Effector CD4-positive, alpha-beta T cell (primary cell): ENCODE measurements around the gene UXS1.

Experiments
- DNase-seq: peaks from one replicate; pipeline ENCODE4 v3.0.0-alpha.2; 2020

The UXS1 gene

DNA sequence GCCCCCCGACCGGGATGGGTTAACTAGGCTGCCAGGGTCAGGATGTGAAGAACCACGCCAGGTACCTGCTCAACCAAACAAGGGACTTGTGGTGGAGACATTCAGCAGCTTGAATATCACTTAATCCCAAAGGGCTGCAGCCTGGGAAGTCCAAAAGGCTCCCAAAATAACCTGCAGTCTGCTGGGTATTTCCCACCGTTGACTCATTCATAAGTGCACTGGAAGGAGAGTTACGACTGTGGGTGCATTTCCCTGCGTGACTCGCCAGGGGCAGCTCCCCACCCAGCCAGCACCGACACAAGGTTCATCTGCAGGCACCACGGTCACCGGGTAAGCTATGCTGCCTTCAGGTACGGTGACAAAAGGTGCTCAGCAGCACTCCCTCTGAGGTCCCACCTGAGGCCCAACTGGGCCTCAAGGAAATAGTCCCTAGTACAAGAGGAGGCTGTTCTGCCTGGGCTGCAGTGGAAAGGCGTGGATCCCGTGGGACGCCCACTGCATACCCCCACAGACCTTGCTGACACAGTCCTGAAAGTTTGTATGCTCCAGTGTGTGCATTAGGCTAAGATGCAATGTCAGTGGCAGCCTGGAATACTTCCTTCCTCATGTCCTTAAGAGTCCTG lies 86.5 kb downstream of the UXS1 start:
- DNase-seq: peak; percentile 41

DNA sequence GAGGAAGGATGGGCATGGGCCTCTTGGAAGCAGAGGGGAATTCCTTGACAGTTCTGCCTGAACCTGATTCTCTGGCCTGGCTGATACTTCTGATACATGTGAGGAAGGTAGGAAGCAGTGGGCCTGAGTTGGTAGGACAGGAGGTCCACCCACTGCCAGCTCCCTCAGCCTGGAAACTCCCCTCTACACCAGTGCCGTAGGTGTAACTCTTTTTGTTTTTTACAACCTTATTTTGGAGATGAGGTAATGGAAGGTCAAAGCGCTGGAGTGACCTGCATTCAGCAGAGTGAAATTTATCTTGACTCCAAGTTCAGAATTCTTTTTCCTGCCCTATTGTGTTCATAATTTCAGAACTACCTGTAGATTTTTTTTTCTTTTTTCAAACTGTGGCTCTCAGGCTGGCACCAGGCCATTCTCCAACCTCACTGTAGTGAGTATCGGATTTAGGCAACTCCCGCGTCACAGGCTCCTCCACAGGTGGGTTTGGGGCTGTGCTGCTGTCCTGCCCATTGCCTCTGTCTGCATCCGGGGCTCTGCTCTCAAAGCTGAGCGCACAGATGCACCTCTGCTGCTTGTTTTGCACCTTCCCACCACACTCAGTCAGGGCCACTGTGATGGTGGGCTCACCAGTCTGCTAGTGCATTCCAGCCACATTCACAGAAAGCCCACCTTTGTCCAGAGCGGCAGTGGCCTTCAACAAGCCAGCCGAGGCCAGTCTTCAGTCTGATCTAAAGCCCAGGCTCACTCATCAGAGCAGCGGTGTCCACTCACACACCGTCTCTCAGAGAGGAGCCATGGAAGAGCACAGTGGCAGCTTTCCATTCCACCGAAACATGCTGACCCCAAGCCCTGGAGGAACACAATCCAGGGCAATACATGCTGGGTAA lies 87.2 kb downstream of the UXS1 start:
- DNase-seq: no peak

DNA sequence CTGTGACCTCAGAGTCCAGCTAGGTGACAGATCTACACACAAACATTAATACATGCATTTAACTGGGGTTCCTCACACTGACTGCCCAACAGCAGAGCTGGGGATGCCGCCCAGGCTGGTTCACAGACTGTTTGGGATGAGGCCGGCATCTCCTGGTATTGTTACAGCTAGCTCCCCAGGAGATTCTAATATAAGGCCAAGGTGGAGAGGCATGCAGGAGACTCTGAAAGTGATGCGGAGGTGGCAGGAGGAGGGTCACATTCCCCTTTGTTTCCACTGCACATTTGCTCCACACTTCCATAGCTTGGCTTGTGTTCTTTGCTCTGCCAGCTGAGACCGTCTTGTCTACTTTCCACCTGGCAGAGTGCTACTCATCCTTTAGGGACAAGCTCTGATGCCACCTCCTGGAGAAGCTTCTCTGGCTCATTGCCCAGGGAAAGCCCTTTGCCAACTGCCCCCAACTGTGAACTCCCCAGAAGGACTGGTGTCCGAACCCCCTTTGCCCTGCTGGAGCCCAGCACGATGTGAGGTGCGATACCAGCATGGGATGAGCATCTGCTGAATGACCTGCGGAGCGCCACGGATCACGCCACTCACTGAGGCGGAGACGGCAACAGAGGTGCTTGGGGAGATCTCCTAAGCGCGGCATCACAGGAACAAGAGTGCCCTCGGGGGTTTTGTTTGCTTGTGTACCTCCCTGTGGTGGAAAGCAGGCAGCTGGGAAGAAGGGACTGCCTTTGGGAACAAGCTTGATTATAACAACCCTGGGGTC lies 88.8 kb downstream of the UXS1 start:
- DNase-seq: no peak

DNA sequence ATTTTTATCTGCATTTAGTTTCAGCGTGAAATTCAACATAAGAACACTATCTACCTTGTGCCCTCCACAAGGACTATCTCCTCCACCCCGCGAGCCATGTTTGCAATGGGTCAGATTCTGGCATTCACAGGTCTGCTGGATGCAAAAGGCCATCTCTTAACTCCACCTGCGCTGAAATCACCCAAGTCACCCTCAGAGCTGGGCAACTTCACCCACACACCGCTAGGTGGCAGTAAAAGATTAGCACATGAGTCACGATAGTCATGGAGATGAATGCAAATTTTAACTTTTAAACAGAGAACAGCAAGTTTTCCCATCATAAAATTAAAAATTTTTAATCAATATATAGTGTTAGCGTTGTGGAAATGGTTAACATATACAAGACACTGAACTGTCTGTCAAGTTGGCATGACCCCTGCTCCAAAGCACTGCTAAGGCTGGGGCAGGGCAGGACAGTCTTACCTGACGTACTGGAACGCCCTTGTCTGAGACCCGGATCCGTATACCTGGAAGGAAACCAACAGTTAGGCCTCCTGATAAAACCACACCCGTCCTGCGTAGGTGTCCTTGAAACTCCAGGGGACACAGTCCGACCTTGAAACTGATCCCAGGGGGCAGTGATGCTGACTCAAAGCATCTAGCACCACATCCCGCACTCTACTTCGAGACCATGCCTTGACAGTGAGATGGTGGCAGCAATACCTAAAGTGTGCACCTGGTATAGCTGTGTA lies 89.6 kb downstream of the UXS1 start:
- DNase-seq: peak; percentile 63

DNA sequence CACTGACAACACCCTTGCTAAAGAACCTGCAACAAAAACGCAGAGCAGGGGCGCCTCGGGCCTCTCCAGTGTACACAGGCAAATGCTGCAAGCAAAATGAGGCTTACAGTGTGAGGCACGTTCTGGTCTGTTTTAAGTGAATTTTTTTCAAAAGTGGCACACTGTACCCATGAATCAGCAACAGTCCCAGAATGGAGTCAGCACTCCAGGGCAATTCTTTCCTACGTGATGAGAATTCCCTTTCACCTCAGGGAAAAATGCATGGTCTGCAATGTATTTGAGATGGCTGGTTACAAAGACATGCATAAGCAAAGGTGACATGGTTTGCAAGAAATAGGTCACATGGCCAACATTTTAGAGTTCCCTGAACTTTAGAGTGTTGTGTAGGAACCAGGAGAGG lies 94.4 kb downstream of the UXS1 start:
- DNase-seq: no peak

DNA sequence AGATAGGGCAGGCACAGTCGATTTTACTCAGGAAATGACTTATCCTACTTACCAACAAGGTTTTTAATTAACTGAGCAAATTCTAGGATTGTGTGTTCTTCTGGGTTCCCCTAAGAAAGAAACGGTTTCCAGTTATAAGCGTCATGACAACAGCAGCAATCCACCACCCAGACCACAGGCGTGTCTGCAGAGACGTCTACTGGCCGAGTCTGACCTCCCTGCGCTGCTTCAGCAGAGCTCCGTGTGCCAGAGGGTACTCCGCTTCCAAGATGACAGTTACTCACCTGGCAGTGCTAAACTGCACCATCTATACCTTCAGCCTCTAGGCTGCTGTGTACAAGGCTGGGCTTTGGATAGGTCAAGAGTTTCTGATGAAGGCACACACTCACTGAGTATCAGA lies 95.4 kb downstream of the UXS1 start:
- DNase-seq: no peak

DNA sequence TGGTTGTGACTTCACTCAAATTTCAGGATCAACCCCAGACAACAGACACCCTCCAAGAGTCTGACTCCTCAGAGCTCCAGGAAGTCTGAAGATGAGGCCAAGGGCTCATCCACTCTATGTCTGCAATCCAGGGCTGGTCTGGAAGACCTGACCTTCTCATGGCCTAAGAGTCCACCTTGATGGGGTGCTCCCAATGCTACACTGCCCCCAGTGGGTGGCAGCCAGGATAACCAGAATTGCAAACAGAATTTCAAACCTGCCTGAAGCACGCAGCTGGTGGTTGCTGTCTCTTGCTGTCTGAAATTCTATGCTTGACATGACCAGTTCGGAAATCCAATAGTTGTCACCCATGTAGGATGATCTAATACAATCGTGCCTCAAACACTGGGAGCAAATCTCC lies 96.0 kb downstream of the UXS1 start:
- no peak for DNase-seq

DNA sequence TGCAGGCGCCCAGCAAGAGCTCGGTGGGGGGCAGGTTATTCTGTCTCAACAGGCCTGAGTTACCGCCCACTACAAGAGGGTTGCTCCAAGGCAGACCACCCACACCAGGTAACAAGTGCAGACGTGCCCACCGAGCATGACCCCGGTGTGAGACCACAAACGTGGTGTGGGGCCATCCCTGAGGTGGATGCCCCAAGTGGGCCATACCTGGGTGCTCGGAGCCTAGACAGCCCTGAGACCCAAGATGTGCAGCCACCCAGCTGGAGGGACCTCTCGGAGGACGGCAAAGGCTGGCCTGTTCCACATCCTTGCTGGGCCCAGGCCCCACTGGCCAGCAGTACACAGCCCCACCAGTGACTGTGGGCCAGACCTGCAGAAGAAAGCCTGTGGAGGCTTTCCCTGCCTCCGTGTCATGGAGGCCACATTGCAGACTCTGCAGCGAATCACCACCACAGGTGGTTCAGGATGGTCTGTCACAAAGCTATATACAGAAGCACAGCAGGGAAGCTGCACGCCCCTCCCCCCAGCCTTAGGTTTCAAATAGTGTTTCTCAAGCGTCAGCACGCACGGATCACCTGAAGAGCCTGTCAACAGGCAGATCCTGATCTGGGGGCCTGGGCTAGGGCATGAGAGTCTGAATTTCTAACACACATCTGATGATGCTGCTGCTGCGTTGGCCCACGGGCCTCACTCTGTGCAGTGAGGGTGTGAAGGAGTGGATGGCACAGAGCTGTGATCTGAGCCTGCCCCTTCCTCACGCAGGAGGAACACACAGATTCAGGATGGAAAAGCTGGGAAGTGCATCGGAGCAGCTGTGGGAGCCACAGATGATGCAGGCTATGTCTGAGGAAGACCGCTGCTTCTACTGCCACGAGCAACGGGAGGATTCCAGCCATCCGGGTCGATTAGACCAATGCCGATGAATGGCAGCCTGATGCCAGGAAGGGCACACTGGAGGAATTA lies 96.8 kb downstream of the UXS1 start:
- DNase-seq: no peak

DNA sequence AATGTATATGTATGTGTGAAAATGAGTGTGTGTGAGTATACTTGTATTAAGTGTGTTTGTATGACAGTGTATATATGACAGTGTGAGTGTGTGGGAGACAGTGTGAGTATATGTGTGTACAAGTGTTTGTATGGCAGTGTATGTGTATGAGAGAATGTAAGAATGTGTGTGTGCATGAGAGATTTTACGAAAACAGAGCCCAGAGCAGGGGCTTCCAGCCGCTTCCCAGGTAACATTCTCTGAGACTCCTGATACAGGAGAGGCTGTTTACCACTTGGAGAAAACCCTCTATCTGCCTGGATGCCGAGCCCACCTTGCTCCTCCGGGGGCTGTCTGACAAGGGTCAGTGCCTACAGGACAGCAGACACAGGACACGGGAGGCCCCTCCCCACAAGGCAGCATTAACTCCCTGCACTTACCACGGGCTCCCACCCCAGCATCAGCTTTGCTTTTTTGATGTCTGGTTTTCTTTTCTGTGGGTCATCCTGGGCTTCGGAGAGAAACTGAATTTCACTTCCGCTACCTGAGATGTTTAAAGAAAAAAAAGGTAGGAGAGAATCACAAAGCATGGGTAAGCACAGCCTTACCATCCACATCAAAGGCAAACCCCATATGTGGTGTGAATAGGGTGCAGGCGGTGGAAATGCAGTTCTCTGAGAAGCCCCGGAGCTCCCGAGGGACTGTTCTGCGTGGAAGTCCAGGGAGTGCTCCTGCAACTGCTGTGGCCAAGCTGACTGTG lies 97.6 kb downstream of the UXS1 start:
- peak; percentile 26 for DNase-seq

DNA sequence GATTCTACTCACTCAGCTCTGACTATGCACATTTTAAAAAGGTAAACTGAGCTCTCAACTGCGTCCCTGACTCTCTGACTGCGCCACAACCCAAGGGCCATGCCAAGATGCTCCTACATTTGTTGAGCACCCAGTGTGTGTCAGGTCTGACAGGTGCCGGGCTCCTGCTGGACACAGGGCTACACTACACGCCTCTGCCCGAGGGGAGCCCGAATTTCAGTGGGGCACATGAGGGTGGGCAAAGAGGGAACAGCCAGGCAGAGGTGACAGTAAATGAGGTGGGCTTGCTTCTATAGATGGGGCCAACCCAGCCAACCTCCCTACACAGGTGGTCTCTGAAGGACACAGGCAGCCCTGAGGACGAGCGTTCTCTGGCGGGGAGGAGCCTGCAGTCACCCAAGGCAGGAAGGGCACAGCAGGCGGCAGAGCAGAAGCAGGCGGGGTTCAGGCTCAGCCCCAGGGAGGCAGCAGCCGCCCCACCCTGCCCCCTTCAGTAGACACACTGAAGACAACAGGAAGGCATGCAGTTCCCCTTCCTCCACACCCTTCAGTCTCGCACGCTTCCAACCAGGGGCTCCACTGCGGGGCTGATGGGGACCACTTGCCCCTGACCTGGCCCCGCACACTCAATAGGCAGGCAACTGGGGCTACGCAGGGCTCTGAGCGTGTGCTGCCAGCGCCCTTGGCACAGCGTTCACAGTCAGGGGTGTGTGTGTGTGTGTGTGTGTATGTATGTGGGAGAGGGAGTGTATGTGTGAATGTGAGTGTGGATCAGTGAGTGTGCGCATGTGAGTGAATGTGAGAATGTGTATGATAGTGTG lies 98.4 kb downstream of the UXS1 start:
- DNase-seq: peak; percentile 82

DNA sequence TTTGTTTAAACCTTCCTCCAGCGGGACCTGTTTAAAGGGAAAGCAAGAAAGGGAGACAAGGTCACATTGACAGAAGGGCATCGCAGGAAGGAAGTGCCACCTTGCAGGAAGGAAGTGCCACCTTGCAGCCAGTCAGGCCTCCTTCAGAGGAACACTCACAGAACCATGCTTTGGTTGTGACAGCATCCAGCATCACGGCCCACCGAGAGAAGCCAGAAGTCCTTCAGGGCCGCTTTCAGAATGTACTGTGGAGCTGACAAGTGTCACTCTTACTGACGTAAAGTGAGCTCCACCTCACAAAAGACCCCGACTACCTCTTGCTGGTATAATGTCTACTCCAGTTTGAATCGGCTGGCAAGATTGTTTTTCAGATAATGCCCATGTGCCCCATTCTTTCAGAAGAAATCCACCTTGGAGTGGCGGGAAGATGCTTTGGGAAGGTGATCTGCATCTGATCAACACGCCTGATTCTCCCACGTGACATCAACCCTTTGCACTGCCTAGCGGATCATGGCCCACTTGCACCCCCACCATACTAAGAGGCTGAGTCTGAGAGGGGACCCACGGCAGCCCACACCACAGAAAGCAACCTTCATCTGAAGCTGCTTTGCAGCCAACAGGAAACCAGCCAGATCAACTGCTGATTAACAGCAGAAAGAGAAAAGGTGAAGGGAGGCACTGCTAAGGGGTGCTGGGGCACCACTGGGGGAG lies 99.8 kb downstream of the UXS1 start:
- peak; percentile 70 for DNase-seq

DNA sequence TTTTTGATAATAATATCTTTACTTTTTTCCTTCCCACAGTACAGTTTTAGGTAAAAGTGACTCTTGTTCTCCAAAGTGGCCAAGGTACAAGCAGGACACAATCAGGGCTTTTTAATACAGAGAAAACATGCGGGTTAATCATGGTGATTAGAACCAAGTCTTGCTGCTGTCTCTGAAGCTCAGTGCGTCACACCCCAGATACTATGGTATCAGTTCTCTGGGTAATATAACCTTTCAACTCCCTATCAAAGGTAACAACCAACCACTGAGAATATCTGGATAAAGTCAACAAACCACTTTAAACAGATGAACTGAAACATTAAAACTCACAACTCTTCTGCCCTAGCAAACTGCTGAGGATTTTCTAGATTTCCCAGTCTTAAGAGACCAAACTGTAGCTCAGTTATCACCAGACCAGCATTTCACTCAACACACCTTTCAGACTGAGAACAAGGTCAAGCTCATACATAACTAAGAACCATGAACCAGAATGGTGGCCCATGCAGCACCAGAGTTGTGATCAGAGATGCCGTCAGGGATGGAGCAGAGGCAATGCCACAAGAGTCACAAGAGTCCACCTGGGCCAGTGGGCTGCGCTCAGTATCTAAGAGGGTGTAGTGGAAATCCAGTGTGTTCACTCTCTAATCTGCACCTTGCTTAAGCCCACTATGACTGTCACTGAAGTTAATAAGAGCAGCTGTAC lies 103.0 kb downstream of the UXS1 start:
- DNase-seq: no peak

DNA sequence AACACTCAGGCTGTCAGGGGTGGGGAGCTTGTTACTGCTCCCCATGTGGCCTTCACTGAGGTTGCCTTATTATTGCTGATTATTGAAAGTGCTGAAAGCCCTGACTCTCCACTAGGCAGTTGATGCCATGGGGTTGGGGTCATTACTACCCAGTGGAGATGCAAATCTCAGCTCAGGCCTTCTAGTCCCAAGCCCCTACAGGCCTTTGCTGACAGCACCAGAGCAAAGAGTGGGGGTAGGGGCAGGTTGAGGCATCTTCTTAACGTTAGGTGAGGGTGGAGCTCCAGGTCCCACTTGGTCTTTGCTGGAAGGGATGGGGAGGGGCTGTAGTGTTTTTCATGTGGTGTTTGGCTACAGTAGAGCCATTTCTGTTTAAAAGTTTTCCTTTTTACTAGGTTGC lies 104.5 kb downstream of the UXS1 start:
- DNase-seq: no peak

DNA sequence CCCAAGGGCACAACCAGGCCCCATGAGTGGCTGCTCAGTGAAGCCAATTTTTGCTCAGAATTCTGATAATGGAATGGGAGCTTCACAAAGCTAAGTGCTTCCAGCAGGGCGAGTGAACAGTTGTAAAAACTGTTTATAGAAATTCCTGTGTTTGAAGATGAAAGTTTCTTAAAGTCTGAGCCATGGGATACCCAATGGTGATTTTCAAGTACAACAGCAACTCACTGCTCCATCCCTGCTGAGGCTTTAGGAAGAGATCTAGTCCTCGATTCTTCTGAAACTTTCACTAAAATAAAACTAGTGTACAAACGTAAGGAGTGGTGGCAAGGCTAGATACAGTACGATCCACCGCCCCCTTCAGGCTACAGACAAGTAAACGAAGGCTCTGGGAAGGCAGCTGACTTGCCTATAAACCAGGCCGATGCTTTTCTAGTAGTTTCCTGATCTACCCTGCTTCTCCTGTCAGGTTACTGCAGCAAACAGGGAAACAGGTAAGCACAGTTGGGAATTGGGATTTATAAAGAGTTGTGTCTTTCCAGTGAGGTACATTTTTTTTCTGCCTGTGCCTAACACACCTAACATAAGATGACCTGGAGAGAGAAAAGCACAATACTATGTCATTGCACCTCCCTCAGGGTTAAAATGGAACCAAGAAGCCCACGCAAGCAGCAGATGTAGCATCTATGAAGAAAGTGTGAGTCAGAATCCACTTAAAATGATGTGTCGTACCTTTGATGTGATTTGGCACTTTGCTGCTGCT lies 108.7 kb downstream of the UXS1 start:
- DNase-seq: peak; percentile 50

DNA sequence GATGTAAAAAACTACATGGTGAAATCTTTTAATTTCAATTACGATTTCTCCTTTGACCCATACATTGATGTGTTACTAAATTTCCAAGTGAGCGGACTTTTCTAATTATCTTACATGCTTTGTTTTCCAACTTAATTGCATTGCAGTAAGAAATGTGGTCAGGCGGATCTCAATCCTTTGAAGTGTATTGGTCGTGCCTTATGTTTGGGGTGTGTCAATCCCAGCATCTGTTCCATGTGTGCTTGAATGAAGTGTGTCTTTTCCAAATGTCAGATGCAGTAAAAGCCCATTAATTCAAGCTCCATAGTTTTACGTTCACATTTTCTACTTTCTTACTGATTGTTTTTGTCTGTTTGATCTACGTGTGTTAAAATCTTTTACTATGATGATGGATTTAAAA lies 113.1 kb downstream of the UXS1 start:
- DNase-seq: no peak

DNA sequence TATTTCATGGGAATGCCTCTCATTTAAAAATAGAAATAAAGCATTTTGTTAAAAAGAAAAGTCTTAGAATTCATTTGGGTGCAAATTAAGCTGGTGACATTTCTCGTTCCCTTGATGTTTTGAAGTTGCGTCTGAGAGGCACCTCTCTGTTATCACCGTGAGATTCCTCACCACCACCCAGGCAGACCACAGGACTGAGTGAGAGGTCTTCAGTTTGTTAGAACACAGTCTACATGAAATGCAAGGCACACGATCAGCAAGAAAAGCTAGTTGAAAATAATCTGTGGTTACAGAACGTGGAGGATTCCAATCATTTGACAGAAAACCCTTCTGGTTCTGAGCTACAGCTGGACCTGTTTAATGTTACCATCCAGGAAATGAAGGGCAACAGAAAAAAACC lies 116.0 kb downstream of the UXS1 start:
- DNase-seq: no peak

DNA sequence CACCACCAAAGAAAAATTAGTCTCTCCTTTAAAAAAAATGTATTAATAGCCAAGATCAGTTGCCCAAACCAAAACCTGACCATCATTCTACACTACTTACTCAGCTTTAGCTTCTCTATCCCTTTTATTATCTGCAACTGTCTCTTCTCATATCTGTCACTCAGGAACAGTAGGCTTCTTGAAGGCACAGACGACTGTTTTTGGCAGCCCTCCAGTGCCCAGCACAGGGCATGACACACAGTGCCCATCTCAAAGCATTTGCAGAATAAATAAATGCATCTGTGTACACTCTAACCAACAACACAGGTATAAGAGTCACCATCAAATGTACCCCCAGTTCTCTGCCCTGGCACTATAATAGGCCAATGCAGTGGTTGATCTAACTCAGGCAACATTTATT lies 117.2 kb downstream of the UXS1 start:
- DNase-seq: no peak

DNA sequence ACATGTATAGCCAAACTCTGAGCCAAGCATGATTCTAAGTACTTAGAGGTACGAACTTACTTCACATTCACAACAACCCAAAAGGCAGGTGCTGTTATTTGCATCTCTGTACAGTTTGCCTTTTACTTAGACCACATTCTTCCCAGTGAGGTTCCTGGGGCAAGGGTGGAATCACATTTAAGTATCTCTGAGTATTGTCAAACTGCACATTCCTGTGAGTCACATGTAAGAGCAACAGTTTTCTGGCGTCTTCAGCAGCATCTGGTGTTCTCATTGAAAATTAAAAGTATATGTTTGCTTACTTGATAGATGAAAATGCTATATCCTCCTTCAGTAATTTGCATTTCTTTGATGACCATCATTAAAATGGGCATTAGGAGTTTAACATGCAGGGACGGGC lies 119.1 kb downstream of the UXS1 start:
- DNase-seq: no peak
